GM23338 (cell line): Measurements from ENCODE around the gene OR6P1. TPM values are rescaled to one million over a fixed set of nuclear protein-coding genes. Genes with fewer than 3 reads are reported as not detected.

ENCODE experiments used
- ATAC-seq: fragments of 200-7000 bp; cut with Tn5 transposase; 3 replicates; pipeline ENCODE4 v1.9.1; 2020
- DNase-seq: peaks from one replicate; pipeline ENCODE4 v3.0.0-alpha.2; 2015; ENCODE audit warnings: low spot score
- H2AFZ ChIP-seq: fragments of 200-600 bp; sonication (generic); 2 replicates; pipeline ENCODE4 v1.8.0; 2016; ENCODE audit warnings: antibody characterized with exemption, mild to moderate bottlenecking, moderate library complexity
- H3F3A ChIP-seq: fragments of 200-600 bp; sonication (generic); replicated peaks from 2 replicates; pipeline ENCODE4 v1.8.0; 2017; ENCODE audit warnings: antibody characterized with exemption, mixed run types, low read depth
- H3K27ac ChIP-seq: fragments of 200-600 bp; sonication (generic); 2 replicates; pipeline ENCODE4 v1.6.1; 2016; ENCODE audit warnings: low read depth
- H3K27me3 ChIP-seq: fragments of 200-600 bp; sonication (generic); 2 replicates; pipeline ENCODE4 v1.8.0; 2016; ENCODE audit warnings: mild to moderate bottlenecking, mixed run types, moderate library complexity; ENCODE audit not compliant: insufficient read depth
- H3K36me3 ChIP-seq: fragments of 200-600 bp; sonication (generic); 2 replicates; pipeline ENCODE4 v1.8.0; 2016; ENCODE audit warnings: mild to moderate bottlenecking; ENCODE audit not compliant: insufficient read depth
- H3K4me1 ChIP-seq: fragments of 200-600 bp; sonication (generic); 2 replicates; pipeline ENCODE4 v1.8.0; 2016; ENCODE audit warnings: mild to moderate bottlenecking, moderate library complexity; ENCODE audit not compliant: insufficient read depth
- H3K4me2 ChIP-seq: fragments of 200-600 bp; sonication (generic); 2 replicates; pipeline ENCODE4 v1.7.1; 2017; ENCODE audit warnings: mixed run types
- H3K4me3 ChIP-seq: fragments of 200-600 bp; sonication (generic); 2 replicates; pipeline ENCODE4 v1.6.1; 2016; ENCODE audit warnings: mixed run types
- H3K79me2 ChIP-seq: fragments of 200-600 bp; sonication (generic); replicated peaks from 2 replicates; pipeline ENCODE4 v1.8.0; 2017; ENCODE audit warnings: mild to moderate bottlenecking; ENCODE audit not compliant: insufficient read depth
- H3K9me2 ChIP-seq: fragments of 200-600 bp; sonication (generic); 2 replicates; pipeline ENCODE4 v1.8.0; 2017; ENCODE audit not compliant: insufficient read depth
- H4K20me1 ChIP-seq: fragments of 200-600 bp; sonication (generic); replicated peaks from 2 replicates; pipeline ENCODE4 v1.8.0; 2017; ENCODE audit warnings: mild to moderate bottlenecking; ENCODE audit not compliant: insufficient read depth
- H3K27ac Mint-ChIP-seq: 2 replicates; pipeline ENCODE4 v1.8.0; 2020; ENCODE audit warnings: inconsistent platforms, mild to moderate bottlenecking, moderate library complexity, mixed read lengths
- H3K27me3 Mint-ChIP-seq: 3 replicates; pipeline ENCODE4 v1.8.0; 2022; ENCODE audit warnings: low read depth, mild to moderate bottlenecking, moderate library complexity, mixed read lengths, inconsistent platforms; ENCODE audit not compliant: insufficient read depth, poor library complexity
- H3K36me3 Mint-ChIP-seq: 3 replicates; pipeline ENCODE4 v1.8.0; 2021; ENCODE audit warnings: low read depth, mild to moderate bottlenecking, inconsistent platforms, moderate library complexity, mixed read lengths
- H3K4me1 Mint-ChIP-seq: 3 replicates; pipeline ENCODE4 v1.8.0; 2020; ENCODE audit warnings: mild to moderate bottlenecking, inconsistent platforms, mixed read lengths
- H3K4me3 Mint-ChIP-seq: 3 replicates; pipeline ENCODE4 v1.8.0; 2021; ENCODE audit warnings: moderate library complexity, mild to moderate bottlenecking, inconsistent platforms, mixed read lengths
- H3K9me3 Mint-ChIP-seq: 3 replicates; pipeline ENCODE4 v1.8.0; 2020; ENCODE audit warnings: moderate library complexity, mild to moderate bottlenecking, inconsistent platforms, mixed read lengths
- CREB1 ChIP-seq: fragments of 250-450 bp; sonication (Bioruptor Pico); IDR thresholded peaks from 2 replicates; pipeline ENCODE4 v1.5.0; 2020; ENCODE audit warnings: low read depth, mild to moderate bottlenecking, moderate library complexity
- EZH2 ChIP-seq: fragments of 200-600 bp; sonication (generic); IDR thresholded peaks from one replicate; pipeline ENCODE4 v1.8.0; 2017; ENCODE audit warnings: antibody characterized with exemption, mild to moderate bottlenecking, low read depth; ENCODE audit not compliant: unreplicated experiment
- EZH2phosphoT487 ChIP-seq: fragments of 200-600 bp; sonication (generic); IDR thresholded peaks from one replicate; pipeline ENCODE4 v1.8.1; 2018; ENCODE audit warnings: antibody characterized with exemption; ENCODE audit not compliant: unreplicated experiment
- JUNB ChIP-seq: IDR thresholded peaks from one replicate; pipeline ENCODE4 v1.6.1; 2016; ENCODE audit warnings: antibody characterized with exemption; ENCODE audit not compliant: unreplicated experiment
- NANOG ChIP-seq: IDR thresholded peaks from 2 replicates; pipeline ENCODE4 v1.6.1; 2016; ENCODE audit warnings: antibody characterized with exemption, borderline replicate concordance
- POLR2AphosphoS5 ChIP-seq: IDR thresholded peaks from 2 replicates; pipeline ENCODE4 v1.6.1; 2016; ENCODE audit warnings: antibody characterized with exemption, low read depth
- STAT1 ChIP-seq: IDR thresholded peaks from one replicate; pipeline ENCODE4 v1.6.1; 2016; ENCODE audit warnings: antibody characterized with exemption; ENCODE audit not compliant: unreplicated experiment
- ZNF114 ChIP-seq: fragments of 250-450 bp; sonication (Bioruptor Pico); IDR thresholded peaks from 2 replicates; pipeline ENCODE4 v1.5.0; 2020; ENCODE audit warnings: mild to moderate bottlenecking, moderate library complexity
- ZNF331 ChIP-seq: fragments of 250-450 bp; sonication (Bioruptor Pico); IDR thresholded peaks from 2 replicates; pipeline ENCODE4 v1.5.0; 2020; ENCODE audit warnings: low read depth, mild to moderate bottlenecking, moderate library complexity
- polyA plus RNA-seq: library from polyadenylated mRNA; unstranded; fragments of >200 nt; fragmentation: Nextera tagmentation; extraction: Ambion mirVana; gene quantifications from 2 replicates; pipeline ENCODE4 v1.2.1, GENCODE V29; 2016
- total RNA-seq: library from RNA; depleted of rRNA; stranded (reverse); fragments of >200 nt; shearing (Covaris generic); gene quantifications from 2 replicates; pipeline ENCODE4 v1.2.3, GENCODE V29; 2014
- TF ChIP-seq, protein P1 (sequence below), 2 experiments: fragments of 200-600 bp in 1 of 2; sonication (generic) in 1 of 2; conservative IDR thresholded peaks; 2 replicates each; pipeline versions ENCODE4 v1.5.1 to v1.6.1; 2016 to 2017; ENCODE audit warnings: antibody characterized with exemption in 2 of 2, low read depth in 2 of 2, mild to moderate bottlenecking in 2 of 2, moderate library complexity in 1 of 2
- TF ChIP-seq, protein P2 (sequence below): fragments of 250-450 bp; sonication (Bioruptor Pico); IDR thresholded peaks from 2 replicates; pipeline ENCODE4 v1.5.0; 2020; ENCODE audit warnings: mild to moderate bottlenecking, moderate library complexity
- TF ChIP-seq, protein P3 (sequence below): IDR thresholded peaks from one replicate; pipeline ENCODE4 v1.6.1; 2018; ENCODE audit warnings: antibody characterized with exemption; ENCODE audit not compliant: unreplicated experiment
- TF ChIP-seq, protein P4 (sequence below): IDR thresholded peaks from 2 replicates; pipeline ENCODE4 v1.6.1; 2016; ENCODE audit warnings: antibody characterized with exemption

Gene OR6P1
- total and polyA plus RNA-seq, 2 experiments from 2014 or later: not detected

DNA sequence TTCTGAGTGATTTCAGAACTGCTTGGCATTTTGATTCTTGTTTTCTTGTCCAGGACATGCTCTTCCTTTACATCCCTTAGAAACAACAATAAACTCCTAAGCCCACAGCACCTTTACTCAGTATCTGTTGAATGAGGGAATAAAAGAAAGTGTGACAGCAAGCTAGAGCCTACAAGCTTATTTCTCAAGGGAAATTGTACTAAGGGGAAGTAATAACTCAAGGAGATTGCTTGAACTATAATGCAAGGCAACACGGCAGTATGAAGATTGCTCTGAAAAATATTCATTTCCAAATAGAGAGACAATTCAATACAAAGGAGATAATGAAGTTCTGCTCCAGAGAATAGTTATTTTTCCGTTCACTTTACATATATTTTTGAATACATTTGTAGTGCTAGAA is 6.5 kb downstream of the OR6P1 start:
- Histone ChIP-seq H2AFZ (no peak overlapping the region), H3K27ac (no peak overlapping the region), H3K4me1 (no peaks in the 10 kb centered on the region), H4K20me1 (no peaks in the 10 kb centered on the region), H3K79me2 (no peaks in the 10 kb centered on the region), H3F3A (no peaks in the 10 kb centered on the region), H3K4me2 (no peak overlapping the region), H3K9me2 (peaks cover 9% of the 10 kb centered on the region; the same call in 1 of the 2 replicates), H3K27me3 (no peaks in the 10 kb centered on the region), H3K4me3 (no peak overlapping the region), H3K36me3 (no peaks in the 10 kb centered on the region)
- Mint-ChIP-seq H3K27ac (no peak overlapping the region), H3K36me3 (no peaks in the 10 kb centered on the region), H3K4me3 (no peak overlapping the region), H3K9me3 (no peaks in the 10 kb centered on the region), H3K27me3 (peaks cover 2% of the 10 kb centered on the region), H3K4me1 (no peaks in the 10 kb centered on the region)
- DNase-seq (no peak), ATAC-seq (no peak)
- TF ChIP-seq, protein P1, sequence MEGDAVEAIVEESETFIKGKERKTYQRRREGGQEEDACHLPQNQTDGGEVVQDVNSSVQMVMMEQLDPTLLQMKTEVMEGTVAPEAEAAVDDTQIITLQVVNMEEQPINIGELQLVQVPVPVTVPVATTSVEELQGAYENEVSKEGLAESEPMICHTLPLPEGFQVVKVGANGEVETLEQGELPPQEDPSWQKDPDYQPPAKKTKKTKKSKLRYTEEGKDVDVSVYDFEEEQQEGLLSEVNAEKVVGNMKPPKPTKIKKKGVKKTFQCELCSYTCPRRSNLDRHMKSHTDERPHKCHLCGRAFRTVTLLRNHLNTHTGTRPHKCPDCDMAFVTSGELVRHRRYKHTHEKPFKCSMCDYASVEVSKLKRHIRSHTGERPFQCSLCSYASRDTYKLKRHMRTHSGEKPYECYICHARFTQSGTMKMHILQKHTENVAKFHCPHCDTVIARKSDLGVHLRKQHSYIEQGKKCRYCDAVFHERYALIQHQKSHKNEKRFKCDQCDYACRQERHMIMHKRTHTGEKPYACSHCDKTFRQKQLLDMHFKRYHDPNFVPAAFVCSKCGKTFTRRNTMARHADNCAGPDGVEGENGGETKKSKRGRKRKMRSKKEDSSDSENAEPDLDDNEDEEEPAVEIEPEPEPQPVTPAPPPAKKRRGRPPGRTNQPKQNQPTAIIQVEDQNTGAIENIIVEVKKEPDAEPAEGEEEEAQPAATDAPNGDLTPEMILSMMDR (conservative IDR thresholded peaks at IDR 0.05; ENCODE audit: low read depth in 2 of 2): no peak
- TF ChIP-seq POLR2AphosphoS5 (no peak), STAT1 (no peak), JUNB (no peak), ZNF114 (CRISPR knock-in tag) (no peak), ZNF331 (no peak), EZH2 (no peak), CREB1 (CRISPR knock-in tag) (no peak), EZH2phosphoT487 (no peak), NANOG (no peak)
- TF ChIP-seq, protein P2, sequence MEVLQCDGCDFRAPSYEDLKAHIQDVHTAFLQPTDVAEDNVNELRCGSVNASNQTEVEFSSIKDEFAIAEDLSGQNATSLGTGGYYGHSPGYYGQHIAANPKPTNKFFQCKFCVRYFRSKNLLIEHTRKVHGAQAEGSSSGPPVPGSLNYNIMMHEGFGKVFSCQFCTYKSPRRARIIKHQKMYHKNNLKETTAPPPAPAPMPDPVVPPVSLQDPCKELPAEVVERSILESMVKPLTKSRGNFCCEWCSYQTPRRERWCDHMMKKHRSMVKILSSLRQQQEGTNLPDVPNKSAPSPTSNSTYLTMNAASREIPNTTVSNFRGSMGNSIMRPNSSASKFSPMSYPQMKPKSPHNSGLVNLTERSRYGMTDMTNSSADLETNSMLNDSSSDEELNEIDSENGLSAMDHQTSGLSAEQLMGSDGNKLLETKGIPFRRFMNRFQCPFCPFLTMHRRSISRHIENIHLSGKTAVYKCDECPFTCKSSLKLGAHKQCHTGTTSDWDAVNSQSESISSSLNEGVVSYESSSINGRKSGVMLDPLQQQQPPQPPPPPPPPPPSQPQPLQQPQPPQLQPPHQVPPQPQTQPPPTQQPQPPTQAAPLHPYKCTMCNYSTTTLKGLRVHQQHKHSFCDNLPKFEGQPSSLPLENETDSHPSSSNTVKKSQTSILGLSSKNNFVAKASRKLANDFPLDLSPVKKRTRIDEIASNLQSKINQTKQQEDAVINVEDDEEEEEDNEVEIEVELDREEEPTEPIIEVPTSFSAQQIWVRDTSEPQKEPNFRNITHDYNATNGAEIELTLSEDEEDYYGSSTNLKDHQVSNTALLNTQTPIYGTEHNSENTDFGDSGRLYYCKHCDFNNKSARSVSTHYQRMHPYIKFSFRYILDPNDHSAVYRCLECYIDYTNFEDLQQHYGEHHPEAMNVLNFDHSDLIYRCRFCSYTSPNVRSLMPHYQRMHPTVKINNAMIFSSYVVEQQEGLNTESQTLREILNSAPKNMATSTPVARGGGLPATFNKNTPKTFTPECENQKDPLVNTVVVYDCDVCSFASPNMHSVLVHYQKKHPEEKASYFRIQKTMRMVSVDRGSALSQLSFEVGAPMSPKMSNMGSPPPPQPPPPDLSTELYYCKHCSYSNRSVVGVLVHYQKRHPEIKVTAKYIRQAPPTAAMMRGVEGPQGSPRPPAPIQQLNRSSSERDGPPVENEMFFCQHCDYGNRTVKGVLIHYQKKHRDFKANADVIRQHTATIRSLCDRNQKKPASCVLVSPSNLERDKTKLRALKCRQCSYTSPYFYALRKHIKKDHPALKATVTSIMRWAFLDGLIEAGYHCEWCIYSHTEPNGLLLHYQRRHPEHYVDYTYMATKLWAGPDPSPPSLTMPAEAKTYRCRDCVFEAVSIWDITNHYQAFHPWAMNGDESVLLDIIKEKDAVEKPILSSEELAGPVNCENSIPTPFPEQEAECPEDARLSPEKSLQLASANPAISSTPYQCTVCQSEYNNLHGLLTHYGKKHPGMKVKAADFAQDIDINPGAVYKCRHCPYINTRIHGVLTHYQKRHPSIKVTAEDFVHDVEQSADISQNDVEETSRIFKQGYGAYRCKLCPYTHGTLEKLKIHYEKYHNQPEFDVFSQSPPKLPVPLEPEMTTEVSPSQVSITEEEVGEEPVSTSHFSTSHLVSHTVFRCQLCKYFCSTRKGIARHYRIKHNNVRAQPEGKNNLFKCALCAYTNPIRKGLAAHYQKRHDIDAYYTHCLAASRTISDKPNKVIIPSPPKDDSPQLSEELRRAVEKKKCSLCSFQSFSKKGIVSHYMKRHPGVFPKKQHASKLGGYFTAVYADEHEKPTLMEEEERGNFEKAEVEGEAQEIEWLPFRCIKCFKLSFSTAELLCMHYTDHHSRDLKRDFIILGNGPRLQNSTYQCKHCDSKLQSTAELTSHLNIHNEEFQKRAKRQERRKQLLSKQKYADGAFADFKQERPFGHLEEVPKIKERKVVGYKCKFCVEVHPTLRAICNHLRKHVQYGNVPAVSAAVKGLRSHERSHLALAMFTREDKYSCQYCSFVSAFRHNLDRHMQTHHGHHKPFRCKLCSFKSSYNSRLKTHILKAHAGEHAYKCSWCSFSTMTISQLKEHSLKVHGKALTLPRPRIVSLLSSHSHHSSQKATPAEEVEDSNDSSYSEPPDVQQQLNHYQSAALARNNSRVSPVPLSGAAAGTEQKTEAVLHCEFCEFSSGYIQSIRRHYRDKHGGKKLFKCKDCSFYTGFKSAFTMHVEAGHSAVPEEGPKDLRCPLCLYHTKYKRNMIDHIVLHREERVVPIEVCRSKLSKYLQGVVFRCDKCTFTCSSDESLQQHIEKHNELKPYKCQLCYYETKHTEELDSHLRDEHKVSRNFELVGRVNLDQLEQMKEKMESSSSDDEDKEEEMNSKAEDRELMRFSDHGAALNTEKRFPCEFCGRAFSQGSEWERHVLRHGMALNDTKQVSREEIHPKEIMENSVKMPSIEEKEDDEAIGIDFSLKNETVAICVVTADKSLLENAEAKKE (CRISPR knock-in tag): no peak
- TF ChIP-seq, protein P3, sequence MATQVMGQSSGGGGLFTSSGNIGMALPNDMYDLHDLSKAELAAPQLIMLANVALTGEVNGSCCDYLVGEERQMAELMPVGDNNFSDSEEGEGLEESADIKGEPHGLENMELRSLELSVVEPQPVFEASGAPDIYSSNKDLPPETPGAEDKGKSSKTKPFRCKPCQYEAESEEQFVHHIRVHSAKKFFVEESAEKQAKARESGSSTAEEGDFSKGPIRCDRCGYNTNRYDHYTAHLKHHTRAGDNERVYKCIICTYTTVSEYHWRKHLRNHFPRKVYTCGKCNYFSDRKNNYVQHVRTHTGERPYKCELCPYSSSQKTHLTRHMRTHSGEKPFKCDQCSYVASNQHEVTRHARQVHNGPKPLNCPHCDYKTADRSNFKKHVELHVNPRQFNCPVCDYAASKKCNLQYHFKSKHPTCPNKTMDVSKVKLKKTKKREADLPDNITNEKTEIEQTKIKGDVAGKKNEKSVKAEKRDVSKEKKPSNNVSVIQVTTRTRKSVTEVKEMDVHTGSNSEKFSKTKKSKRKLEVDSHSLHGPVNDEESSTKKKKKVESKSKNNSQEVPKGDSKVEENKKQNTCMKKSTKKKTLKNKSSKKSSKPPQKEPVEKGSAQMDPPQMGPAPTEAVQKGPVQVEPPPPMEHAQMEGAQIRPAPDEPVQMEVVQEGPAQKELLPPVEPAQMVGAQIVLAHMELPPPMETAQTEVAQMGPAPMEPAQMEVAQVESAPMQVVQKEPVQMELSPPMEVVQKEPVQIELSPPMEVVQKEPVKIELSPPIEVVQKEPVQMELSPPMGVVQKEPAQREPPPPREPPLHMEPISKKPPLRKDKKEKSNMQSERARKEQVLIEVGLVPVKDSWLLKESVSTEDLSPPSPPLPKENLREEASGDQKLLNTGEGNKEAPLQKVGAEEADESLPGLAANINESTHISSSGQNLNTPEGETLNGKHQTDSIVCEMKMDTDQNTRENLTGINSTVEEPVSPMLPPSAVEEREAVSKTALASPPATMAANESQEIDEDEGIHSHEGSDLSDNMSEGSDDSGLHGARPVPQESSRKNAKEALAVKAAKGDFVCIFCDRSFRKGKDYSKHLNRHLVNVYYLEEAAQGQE: no peak
- TF ChIP-seq, protein P4, sequence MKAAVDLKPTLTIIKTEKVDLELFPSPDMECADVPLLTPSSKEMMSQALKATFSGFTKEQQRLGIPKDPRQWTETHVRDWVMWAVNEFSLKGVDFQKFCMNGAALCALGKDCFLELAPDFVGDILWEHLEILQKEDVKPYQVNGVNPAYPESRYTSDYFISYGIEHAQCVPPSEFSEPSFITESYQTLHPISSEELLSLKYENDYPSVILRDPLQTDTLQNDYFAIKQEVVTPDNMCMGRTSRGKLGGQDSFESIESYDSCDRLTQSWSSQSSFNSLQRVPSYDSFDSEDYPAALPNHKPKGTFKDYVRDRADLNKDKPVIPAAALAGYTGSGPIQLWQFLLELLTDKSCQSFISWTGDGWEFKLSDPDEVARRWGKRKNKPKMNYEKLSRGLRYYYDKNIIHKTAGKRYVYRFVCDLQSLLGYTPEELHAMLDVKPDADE: no peak
